ENCODE data around the gene TNFAIP8L2.

DNA sequence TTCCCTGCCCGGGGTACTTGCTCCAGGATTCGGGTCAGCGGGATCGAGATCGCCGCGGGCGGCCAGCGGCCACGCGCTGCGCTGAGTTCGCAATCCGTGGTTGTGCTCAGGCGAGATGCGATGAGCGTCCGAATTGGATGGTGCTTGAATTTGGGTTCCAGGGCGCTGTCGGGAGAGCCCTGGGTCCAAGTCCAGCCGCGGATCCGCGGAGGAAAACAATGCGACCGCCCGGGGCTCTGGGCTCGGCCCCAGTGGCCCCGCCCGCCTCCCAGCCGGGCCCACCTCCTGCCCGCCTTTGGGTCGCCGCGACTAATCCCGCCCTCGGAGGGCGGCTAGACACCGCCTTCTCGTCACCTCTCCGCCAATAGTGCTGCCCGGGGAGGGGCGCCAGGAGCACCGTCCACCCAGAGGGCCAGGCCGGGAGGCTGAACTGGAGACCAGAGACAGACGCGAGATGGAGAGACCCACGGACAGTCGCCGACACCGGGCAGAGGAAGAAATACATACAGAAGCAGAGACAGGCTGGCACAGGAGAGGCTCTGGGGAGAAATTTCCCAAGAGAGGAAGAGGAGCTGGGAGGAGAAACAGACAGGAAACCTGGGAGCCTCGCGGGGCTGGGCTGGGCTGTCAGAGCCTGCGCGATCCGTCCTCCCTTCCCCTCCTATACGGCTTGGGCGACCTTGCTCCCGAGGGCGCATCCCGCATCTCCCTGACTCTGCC is 9.9 kb upstream of the TNFAIP8L2 start, which contains the start of gene SEMA6C:
- TF ChIP-seq, protein P1, sequence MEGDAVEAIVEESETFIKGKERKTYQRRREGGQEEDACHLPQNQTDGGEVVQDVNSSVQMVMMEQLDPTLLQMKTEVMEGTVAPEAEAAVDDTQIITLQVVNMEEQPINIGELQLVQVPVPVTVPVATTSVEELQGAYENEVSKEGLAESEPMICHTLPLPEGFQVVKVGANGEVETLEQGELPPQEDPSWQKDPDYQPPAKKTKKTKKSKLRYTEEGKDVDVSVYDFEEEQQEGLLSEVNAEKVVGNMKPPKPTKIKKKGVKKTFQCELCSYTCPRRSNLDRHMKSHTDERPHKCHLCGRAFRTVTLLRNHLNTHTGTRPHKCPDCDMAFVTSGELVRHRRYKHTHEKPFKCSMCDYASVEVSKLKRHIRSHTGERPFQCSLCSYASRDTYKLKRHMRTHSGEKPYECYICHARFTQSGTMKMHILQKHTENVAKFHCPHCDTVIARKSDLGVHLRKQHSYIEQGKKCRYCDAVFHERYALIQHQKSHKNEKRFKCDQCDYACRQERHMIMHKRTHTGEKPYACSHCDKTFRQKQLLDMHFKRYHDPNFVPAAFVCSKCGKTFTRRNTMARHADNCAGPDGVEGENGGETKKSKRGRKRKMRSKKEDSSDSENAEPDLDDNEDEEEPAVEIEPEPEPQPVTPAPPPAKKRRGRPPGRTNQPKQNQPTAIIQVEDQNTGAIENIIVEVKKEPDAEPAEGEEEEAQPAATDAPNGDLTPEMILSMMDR (IDR thresholded peaks at IDR 0.05), result no peak
- TF ChIP-seq BHLHE40 (IDR thresholded peaks at IDR 0.05; ENCODE audit: low read depth, low read length) (no peak), POLR2A (IDR thresholded peaks at IDR 0.05; ENCODE audit: low read length) (peak; percentile 19; the same call in 1 of the 2 replicates), POLR2AphosphoS2 (conservative IDR thresholded peaks at IDR 0.05; ENCODE audit: low read length) (no peak), CHD2 (IDR thresholded peaks at IDR 0.05; ENCODE audit: low read length, partially characterized antibody) (no peak), MAFK (IDR thresholded peaks at IDR 0.05; ENCODE audit: partially characterized antibody) (no peak)

All from A549 (cell line).